ENCODE measurements around the gene CER1. TPM values are rescaled to one million over a fixed set of nuclear protein-coding genes. Genes with fewer than 3 reads are reported as not detected.

CER1 gene, protein sequence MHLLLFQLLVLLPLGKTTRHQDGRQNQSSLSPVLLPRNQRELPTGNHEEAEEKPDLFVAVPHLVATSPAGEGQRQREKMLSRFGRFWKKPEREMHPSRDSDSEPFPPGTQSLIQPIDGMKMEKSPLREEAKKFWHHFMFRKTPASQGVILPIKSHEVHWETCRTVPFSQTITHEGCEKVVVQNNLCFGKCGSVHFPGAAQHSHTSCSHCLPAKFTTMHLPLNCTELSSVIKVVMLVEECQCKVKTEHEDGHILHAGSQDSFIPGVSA
- not detected in 2 replicates for total RNA-seq

DNA sequence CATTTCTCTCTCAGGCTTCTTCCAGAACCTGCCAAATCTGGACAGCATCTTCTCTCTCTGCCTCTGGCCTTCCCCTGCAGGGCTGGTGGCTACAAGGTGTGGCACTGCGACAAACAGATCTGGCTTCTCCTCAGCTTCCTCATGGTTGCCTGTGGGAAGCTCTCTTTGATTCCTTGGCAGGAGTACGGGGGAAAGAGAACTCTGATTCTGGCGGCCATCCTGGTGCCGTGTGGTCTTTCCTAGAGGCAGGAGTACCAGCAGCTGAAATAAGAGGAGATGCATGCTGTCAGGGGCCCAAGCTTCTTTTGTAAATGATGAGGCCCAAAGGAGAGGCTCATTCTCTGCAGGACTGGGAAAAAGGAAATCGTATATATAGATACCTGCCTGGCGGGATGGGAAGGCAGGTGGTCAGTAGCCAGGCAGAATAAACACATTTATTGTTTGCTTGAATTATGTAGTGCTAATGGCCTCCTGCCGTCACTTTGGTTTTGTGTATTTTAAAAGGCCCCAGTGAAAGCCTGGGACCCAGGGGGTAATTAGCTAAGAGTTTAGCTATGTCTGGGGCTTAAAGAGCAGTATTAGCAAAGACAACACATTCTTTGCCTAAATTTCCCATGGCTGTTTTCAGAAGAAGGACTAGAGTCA is at the start of gene CER1:
CER1 (minus strand) TSS at position 343 of the 645 bp plus-strand sequence; CDS start at position 282, 61 bp downstream.
- peaks cover 2% of the 10 kb centered on the region for H3K27me3 ChIP-seq (ENCODE audit: control insufficient read depth, insufficient read depth, low read length)
- DNase-seq (ENCODE audit: low read depth), result no peak
- FAIRE-seq, result no peak
- TF ChIP-seq, protein P1, sequence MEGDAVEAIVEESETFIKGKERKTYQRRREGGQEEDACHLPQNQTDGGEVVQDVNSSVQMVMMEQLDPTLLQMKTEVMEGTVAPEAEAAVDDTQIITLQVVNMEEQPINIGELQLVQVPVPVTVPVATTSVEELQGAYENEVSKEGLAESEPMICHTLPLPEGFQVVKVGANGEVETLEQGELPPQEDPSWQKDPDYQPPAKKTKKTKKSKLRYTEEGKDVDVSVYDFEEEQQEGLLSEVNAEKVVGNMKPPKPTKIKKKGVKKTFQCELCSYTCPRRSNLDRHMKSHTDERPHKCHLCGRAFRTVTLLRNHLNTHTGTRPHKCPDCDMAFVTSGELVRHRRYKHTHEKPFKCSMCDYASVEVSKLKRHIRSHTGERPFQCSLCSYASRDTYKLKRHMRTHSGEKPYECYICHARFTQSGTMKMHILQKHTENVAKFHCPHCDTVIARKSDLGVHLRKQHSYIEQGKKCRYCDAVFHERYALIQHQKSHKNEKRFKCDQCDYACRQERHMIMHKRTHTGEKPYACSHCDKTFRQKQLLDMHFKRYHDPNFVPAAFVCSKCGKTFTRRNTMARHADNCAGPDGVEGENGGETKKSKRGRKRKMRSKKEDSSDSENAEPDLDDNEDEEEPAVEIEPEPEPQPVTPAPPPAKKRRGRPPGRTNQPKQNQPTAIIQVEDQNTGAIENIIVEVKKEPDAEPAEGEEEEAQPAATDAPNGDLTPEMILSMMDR (IDR thresholded peaks at IDR 0.05; ENCODE audit: insufficient read depth, low read length, severe bottlenecking), result no peak
- no peak within 1 kb of the TSS for H3K4me3 ChIP-seq (ENCODE audit: low read depth, low read length)
- H3K36me3 ChIP-seq (ENCODE audit: control insufficient read depth, insufficient read depth, low read length), result no peaks in the 10 kb centered on the region

DNA sequence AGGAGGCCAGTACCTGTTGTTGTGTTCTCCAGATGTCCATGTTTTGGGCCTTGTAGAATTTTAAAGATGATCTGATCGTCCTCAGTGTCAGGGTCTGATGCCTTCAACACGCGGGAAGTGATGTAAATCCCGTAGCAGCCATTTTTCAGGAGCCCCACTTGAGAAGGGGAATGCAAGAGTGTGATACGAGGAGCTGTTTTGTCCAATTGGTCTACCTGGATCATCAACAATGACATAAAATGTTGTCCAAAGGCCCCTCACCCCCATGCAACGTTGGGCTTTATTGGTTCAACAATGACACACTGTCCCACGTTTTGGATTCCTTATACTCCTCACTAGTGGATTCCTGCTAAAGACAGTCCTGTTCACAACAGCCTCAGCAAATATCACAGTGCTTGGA is 48.1 kb upstream of the CER1 start:
- FAIRE-seq, result peak; percentile 7
- TF ChIP-seq, protein P1 (IDR thresholded peaks at IDR 0.05; ENCODE audit: insufficient read depth, low read length, severe bottlenecking), result no peak

DNA sequence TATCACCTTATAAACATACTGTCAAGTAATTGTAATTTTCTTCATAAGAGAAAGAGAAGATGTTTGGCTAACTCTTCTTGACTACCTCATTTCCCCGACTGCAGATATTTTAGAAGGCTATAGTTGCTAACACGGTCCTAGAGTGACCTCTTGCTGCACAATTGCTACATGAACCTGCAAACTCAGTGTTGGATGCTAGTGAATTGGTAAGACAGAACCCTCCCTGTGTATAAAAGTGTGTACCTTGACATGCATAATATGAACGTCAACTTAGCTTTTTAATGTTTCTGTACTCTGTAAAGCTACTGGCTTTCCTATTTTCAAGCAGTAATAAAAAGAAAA is 46.7 kb upstream of the CER1 start:
- TF ChIP-seq, protein P1 (IDR thresholded peaks at IDR 0.05; ENCODE audit: insufficient read depth, low read length, severe bottlenecking), result peak; percentile 54
- no peak overlapping the region for H3K4me3 ChIP-seq (ENCODE audit: low read depth, low read length)
- peaks cover 1% of the 10 kb centered on the region for H3K27me3 ChIP-seq (ENCODE audit: control insufficient read depth, insufficient read depth, low read length)
- DNase-seq (ENCODE audit: low read depth) (peak; percentile 49), FAIRE-seq (no peak)
- H3K36me3 ChIP-seq (ENCODE audit: control insufficient read depth, insufficient read depth, low read length), result no peaks in the 10 kb centered on the region

More for the DNA sequence above, 48.1 kb upstream of the CER1 start:
- Histone ChIP-seq H3K27me3 (ENCODE audit: control insufficient read depth, insufficient read depth, low read length) (peaks cover 1% of the 10 kb centered on the region), H3K36me3 (ENCODE audit: control insufficient read depth, insufficient read depth, low read length) (no peaks in the 10 kb centered on the region), H3K4me3 (ENCODE audit: low read depth, low read length) (no peak overlapping the region)
- no peak for DNase-seq (ENCODE audit: low read depth)

DNA sequence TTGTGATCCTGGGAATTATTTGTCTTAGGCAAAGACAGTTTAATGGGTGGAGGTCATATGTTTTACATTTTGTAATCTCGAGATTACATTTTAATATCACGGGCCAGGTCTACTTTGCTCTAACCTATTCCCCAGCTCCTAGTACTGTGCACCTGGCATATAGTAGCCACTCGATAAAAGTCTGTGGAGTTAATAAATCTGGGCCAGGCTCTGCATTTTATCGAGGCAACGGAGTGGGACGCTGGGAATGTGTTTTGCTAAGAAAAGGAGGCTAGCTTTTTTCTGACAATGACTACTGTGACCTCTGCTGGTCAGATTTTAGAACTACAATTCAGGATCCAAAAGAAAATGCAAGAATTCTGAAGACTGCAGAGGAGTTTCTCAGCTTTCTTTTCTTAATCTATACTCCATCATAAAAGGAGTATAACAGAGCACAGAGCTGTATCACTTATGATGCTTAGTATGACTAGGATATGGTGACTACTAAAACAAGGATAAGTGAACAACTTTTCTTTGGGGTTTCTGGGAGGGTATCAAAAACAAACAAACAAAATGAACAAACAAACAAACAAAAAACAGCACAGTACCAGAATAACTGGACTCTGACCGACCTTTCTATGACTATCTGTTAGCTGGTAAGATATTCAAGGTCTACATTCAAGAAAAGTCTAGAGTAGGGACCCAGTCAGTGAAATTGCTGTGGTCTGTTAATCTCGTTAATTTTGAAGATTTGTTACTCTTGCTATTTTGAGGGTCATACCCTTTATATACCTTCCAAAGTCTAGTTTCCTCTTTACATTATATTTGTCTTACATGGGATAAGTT is 46.1 kb upstream of the CER1 start:
- H3K27me3 ChIP-seq (ENCODE audit: control insufficient read depth, insufficient read depth, low read length), result peaks cover 1% of the 10 kb centered on the region
- TF ChIP-seq, protein P1 (IDR thresholded peaks at IDR 0.05; ENCODE audit: insufficient read depth, low read length, severe bottlenecking), result peak; percentile 55
- FAIRE-seq (no peak), DNase-seq (ENCODE audit: low read depth) (peak; percentile 56)
- H3K36me3 ChIP-seq (ENCODE audit: control insufficient read depth, insufficient read depth, low read length), result no peaks in the 10 kb centered on the region
- H3K4me3 ChIP-seq (ENCODE audit: low read depth, low read length), result no peak overlapping the region

DNA sequence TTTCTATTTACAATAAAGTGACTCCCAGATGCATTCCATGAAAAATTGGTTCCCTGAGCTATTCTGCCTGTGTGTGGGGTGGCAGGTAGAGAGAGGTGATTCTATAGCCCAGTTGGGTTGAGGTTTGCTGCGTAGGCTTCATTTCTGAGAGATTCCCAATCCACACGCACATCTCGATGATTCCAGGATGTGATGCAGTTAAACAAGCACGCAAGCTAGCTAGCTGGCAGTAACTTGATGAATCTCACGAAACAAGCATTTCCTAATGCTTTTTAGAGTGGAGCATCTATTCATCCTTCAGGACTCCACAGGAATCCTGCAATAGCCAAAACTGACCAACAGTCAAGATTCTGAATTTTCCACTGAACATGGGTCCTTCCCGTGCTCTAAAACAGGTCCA is 43.8 kb upstream of the CER1 start:
- no peaks in the 10 kb centered on the region for H3K36me3 ChIP-seq (ENCODE audit: control insufficient read depth, insufficient read depth, low read length)
- no peak overlapping the region for H3K4me3 ChIP-seq (ENCODE audit: low read depth, low read length)
- FAIRE-seq (no peak), DNase-seq (ENCODE audit: low read depth) (no peak)
- H3K27me3 ChIP-seq (ENCODE audit: control insufficient read depth, insufficient read depth, low read length), result peaks cover 1% of the 10 kb centered on the region
- TF ChIP-seq, protein P1 (IDR thresholded peaks at IDR 0.05; ENCODE audit: insufficient read depth, low read length, severe bottlenecking), result no peak

All from bronchial epithelial cell (primary cell).